GM19438 (cell line): ENCODE data around the gene CLDN22.

ENCODE experiments used
- ATAC-seq: cut with Tn5 transposase; IDR thresholded peaks from one replicate; pipeline ENCODE4 v1.9.1; 2021; ENCODE audit warnings: low read depth; ENCODE audit not compliant: unreplicated experiment

CLDN22 gene

DNA sequence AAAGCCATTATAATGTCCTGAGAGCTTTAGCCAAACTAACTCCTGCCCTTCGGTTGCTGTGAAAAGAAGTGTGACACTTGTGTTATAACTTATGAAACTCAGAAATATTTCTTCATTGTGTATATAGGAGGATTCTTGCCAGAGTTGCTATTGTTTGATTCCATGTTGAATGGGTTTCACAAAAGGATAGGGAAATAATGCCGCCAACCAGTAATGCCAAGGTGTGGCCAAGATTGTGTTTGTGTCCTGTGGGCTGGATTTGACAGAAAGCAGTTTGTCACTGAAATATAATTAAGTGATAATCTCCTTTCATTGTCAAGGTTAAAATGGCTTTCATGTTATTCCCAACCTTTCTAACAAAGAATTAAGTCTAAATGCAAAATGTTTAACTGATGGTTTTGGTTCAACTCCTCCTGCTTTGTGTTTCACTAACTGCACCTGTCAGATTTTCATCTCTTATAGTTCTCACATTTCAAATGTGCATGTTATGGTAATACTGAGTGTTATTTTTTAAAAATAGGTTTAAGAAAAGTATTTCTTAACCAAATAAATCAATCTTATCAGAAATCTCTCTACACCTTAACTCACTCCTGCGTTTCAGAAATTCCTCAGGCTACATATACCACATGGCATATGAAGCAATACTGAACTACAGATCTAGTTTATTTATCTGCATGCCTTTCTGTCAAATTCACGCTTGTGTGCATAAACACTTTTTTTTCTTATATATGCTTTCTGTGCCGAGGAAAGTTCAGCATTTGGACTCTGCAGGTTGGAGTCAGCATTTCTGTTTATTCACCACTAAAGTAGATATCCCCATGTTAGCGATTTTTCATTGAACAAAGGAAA is at the start of gene CLDN22:
TSS of gene CLDN22 (minus strand) at position 66 of the 849 bp plus-strand sequence. CDS start at position 8, 58 bp downstream.
- no peak for ATAC-seq

DNA sequence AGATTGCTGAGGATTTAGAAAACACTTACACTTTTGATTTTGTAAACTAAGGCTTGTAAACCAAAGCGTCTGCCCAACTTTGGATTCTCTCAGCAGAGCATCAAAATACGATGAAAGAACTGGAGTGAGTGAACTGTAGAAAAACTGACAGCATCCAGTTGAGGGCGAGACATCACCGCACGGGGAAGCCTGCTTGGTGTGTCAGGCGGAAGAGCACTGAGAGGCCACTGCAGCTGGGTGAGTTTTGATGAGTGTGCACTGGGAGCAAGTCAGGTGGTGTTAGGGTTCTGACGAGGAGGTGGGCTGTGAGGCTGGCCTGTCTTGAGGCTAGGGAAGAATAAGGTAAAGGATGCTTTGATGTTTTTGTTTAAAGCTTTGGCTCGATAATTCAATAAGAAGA is 49.0 kb upstream of the CLDN22 start:
- ATAC-seq: no peak

GRCh38 chr4:183366206-183366835 is 46.2 kb upstream of the CLDN22 start:
- no peak for ATAC-seq

GRCh38 chr4:183364025-183364424 is 43.9 kb upstream of the CLDN22 start:
- no peak for ATAC-seq

- no peak for ATAC-seq
Measured at GRCh38 chr4:183362916-183363542, 43.0 kb upstream of the CLDN22 start.

- ATAC-seq: no peak
Measured at GRCh38 chr4:183362036-183362435, 42.0 kb upstream of the CLDN22 start.

GRCh38 chr4:183360161-183360919 is 40.3 kb upstream of the CLDN22 start:
- no peak for ATAC-seq

- no peak for ATAC-seq
Measured at GRCh38 chr4:183358215-183358755, 38.2 kb upstream of the CLDN22 start.

GRCh38 chr4:183356931-183357675 is 37.0 kb upstream of the CLDN22 start:
- no peak for ATAC-seq

- ATAC-seq: no peak
Measured at GRCh38 chr4:183356173-183356830, 36.2 kb upstream of the CLDN22 start.

- ATAC-seq: no peak
Measured at GRCh38 chr4:183355405-183355804, 35.3 kb upstream of the CLDN22 start.

DNA sequence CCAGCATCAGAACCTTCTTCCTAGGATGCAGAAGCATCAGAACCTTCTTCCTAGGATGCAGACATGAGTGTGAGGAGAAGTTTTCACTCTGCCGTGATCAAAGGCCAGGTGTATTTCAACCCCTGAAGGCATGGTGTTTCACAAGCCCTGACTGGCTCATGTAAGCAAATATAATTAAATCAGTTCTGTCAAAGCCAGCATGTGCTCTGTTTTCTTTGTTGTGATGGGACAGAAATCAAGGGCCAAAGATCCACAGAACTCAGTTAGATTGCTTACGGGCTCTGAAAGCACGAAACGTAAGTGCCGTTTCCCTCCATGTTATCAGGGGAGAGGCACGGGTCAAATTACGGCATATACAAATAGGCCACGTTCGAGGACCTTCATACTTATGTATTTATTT is 34.1 kb upstream of the CLDN22 start:
- no peak for ATAC-seq

DNA sequence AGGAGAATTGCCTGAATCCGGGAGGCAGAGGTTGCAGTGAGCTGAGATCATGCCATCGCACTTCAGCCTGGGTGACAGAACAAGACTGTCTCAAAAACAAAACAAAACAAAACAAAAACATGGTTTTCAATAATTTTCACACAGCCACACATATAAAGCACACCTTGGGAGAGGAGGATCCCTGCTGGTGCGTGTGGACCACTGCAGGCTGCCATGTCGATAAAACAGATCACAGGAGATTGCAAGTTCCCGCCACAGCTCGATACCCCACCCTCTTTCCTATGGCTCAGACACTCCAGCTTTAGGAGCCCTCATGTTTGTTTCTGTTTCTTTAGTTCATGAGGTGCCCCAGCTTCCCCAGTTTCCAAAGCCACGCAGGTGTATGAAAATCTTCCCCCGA is 33.5 kb upstream of the CLDN22 start:
- no peak for ATAC-seq

DNA sequence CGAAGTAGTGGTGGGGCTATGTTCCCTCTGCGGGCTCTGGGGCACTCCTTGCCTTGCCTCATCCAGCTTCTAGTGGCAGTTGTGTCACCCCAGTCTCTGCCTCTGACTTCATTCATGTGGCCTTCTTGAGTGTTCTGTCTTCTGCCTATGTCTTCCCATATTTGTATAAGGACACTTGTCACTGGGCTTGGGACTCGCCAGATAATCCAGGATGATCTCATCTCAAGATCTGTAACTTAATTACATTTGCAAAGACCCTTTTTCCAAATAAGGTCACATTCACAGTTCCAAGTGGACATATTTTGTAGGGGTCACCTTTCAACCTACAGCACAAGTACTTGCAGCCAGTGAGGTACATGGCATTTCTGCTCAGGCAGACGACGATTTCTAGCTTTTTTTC is 32.5 kb upstream of the CLDN22 start:
- no peak for ATAC-seq

GRCh38 chr4:183350317-183351071 is 30.4 kb upstream of the CLDN22 start:
- ATAC-seq: no peak

GRCh38 chr4:183349673-183350072 is 29.6 kb upstream of the CLDN22 start:
- no peak for ATAC-seq

DNA sequence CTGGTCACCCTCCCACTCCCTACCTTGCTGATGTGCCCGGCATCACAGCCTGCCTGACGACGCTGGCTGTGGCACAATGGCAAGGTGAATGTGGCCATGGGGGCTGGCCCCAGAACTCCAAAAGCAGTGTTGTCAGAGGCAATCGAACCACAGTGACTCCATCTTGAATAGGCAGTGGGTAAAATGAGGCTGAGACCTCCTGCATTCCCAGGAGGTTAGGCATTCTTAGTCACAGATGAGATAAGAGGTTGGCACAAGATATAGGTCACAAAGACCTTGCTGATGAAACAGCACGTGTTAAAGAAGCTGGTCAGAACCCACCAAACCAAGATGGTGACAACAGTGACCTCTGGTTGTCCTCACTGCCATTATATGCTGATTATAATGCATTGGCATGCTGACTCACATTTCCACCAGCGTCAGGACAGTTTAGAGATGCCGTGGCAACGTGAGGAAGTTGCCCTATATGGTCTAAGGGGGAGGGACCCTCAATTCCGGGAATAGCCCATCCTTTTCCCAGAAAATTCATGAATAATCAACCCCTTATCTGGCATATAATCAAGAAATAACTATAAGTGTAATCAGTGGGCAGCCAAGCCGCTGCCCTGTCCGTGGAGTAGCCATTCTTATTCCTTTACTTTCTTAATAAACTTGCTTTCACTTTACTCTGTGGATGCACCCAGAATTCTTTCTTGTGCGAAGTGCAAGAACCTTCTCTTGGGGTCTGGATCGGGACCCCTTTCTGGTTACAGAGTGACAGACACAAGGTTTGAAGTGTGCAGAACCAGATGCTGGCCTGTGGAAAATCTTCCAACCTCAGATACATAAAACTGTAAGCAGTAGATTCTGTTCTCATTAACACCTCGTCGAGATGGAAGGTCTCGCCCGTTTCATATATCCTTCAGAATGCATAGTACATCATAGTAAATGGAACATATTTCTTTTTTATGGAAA is 28.9 kb upstream of the CLDN22 start:
- ATAC-seq: no peak

GRCh38 chr4:183348136-183348535 is 28.1 kb upstream of the CLDN22 start:
- ATAC-seq: no peak
